Thyroid gland (tissue), 4 donors: ENCODE measurements around the gene SERTAD1. TPM values are rescaled to one million over a fixed set of nuclear protein-coding genes. Genes with fewer than 3 reads are reported as not detected.

Experiments
- DNase-seq, 2 donors: peaks; one replicate each; pipeline ENCODE4 v3.0.0-alpha.2; 2019
- H3K27ac ChIP-seq, 3 donors: fragments of 200-600 bp; sonication (generic); 1 replicate in 2 of 3; 2 replicates in 1 of 3; pipeline ENCODE4 v1.5.1; 2016 to 2019; ENCODE audit warnings: mild to moderate bottlenecking in 1 of 3, moderate library complexity in 1 of 3
- H3K27me3 ChIP-seq: fragments of 200-600 bp; sonication (generic); one replicate; pipeline ENCODE4 v1.5.1; 2019
- H3K36me3 ChIP-seq, 2 donors: fragments of 200-600 bp; sonication (generic); one replicate each; pipeline ENCODE4 v1.5.1; 2016 to 2019
- H3K4me1 ChIP-seq, 2 donors: fragments of 200-600 bp; sonication (generic); one replicate each; pipeline ENCODE4 v1.5.1; 2017 to 2019
- H3K4me3 ChIP-seq, 3 donors: fragments of 200-600 bp; sonication (generic); replicated peaks in 1 of 3; 1 replicate in 2 of 3; 2 replicates in 1 of 3; pipeline ENCODE4 v1.5.1; 2016; ENCODE audit warnings: mild to moderate bottlenecking in 1 of 3
- H3K9me3 ChIP-seq: fragments of 200-600 bp; sonication (generic); one replicate; pipeline ENCODE4 v1.5.1; 2017
- POLR2A ChIP-seq, 2 donors: fragments of 450-650 bp; IDR thresholded peaks; one replicate each; pipeline ENCODE4 v1.6.1; 2017; ENCODE audit warnings: antibody characterized with exemption in 2 of 2, mild to moderate bottlenecking in 2 of 2, moderate library complexity in 1 of 2
- WGBS, 2 donors: methylation state at CpG; one replicate each; pipeline ENCODE4 v1.1.5; 2017; 5-methylcytosine and 5-hydroxymethylcytosine counted together
- intact Hi-C: fragments of 100-400 bp; cut with DNase I; formaldehyde crosslinking; loops from one replicate; pipeline ENCODE4 v1.15.1; 2023
- total RNA-seq, 4 donors: library from RNA; depleted of rRNA; stranded (reverse); fragments of >200 nt; gene quantifications; one replicate each; pipeline ENCODE4 v1.2.3, GENCODE V29; 2016
- TF ChIP-seq, protein P1 (sequence below), 6 experiments: fragments of 200-600 bp in 3 of 6; fragments of 450-650 bp in 3 of 6; sonication (generic) in 3 of 6; IDR thresholded peaks; one replicate each; pipeline ENCODE4 v1.5.1; 2016 to 2019; ENCODE audit warnings: antibody characterized with exemption in 6 of 6, mild to moderate bottlenecking in 2 of 6, inconsistent platforms in 1 of 6, moderate library complexity in 1 of 6

Gene SERTAD1, protein sequence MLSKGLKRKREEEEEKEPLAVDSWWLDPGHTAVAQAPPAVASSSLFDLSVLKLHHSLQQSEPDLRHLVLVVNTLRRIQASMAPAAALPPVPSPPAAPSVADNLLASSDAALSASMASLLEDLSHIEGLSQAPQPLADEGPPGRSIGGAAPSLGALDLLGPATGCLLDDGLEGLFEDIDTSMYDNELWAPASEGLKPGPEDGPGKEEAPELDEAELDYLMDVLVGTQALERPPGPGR
- total RNA-seq, result 10 to 100 TPM; 12.6 to 19.9 (median 15.1) TPM

DNA sequence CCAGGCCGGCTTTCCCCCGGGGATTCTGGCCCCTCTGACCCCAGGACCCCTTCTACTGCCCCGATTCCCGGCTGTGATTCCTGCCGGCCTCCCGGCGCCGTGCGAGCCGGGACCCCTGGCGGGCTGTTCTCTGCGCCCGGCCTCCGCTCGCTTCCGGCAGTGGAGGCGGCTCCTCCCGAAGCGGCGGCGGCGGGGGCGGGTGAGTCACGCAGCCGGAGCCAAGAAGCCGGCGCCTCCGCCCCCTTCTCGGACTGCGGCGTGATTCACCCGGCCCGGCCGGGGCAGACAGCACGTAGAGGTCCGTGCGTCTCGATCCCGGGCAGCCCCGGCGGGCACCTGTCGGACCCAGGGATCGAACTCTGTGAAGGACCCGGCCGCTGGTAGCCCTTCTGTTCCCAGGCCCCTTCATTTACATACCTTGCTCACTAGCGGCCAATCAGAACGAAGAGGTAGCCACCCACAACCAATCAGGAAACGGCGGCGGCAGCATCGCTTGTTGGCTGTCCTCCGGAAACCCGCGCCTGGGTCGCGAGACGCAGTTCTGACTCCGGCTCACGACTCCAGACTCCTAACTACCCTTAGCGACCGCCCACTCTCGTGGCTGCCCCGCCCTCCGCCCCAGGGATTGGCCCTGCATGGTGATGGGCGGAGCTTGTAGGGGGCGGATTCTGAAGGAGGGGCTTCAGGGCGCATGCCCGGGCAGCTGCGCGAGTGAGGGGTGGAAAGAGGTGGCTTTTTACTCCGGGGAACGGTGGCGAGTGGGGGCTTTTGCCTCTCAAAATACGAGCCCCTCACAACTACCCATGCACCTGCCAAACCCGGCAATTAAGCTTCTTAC, at the start of gene SERTAD1:
TSS of gene SERTAD1 (minus strand) at position 543 of the 838 bp plus-strand sequence. CDS start 2,446 bp downstream, outside the sequence.
- peak within 1 kb of the TSS; percentile 57 to 89 (median 71) for H3K4me3 ChIP-seq
- H3K4me1 ChIP-seq, result peaks cover 30% of the 10 kb centered on the region in 2 donors
- intact Hi-C loops, result no loop called here
- peak within 1 kb of the TSS; percentile 99 for H3K27ac ChIP-seq
- no peaks in the 10 kb centered on the region for H3K27me3 ChIP-seq
- TF ChIP-seq, protein P1, sequence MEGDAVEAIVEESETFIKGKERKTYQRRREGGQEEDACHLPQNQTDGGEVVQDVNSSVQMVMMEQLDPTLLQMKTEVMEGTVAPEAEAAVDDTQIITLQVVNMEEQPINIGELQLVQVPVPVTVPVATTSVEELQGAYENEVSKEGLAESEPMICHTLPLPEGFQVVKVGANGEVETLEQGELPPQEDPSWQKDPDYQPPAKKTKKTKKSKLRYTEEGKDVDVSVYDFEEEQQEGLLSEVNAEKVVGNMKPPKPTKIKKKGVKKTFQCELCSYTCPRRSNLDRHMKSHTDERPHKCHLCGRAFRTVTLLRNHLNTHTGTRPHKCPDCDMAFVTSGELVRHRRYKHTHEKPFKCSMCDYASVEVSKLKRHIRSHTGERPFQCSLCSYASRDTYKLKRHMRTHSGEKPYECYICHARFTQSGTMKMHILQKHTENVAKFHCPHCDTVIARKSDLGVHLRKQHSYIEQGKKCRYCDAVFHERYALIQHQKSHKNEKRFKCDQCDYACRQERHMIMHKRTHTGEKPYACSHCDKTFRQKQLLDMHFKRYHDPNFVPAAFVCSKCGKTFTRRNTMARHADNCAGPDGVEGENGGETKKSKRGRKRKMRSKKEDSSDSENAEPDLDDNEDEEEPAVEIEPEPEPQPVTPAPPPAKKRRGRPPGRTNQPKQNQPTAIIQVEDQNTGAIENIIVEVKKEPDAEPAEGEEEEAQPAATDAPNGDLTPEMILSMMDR (IDR thresholded peaks at IDR 0.05), result peak; percentile 44 to 92 (median 73)
- TF ChIP-seq POLR2A (IDR thresholded peaks at IDR 0.05), result peak; percentile 99 to 100
- DNase-seq, result peak; percentile 100
- no peaks in the 10 kb centered on the region for H3K9me3 ChIP-seq
- peaks cover 9 to 10% of the 10 kb centered on the region in 2 donors for H3K36me3 ChIP-seq
- WGBS, 2 donors, result 0% methylated on average over 25 to 30 of the region's 75 CpGs

DNA sequence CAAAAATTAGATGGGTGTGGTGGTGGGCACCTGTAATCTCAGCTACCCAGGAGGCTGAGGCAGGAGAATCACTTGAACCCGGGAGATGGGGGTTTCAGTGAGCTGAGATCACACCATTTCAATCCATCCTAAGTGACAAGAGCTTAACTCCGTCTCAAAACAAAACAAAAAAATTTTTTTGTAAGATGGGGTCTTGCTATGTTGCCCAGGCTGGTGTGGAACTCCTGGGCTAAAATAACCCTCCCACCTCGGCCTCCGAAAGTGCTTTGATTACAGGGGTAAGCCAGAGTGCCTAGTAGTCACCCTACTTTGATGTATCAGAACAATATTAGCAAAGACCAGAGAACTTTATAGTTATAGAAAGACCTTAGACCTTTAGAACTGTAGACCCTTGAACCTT, 48.9 kb upstream of the SERTAD1 start:
- Histone ChIP-seq H3K36me3 (no peaks in the 10 kb centered on the region), H3K4me3 (no peak overlapping the region), H3K4me1 (no peaks in the 10 kb centered on the region), H3K27ac (no peak overlapping the region), H3K27me3 (no peaks in the 10 kb centered on the region), H3K9me3 (no peaks in the 10 kb centered on the region)
- WGBS, 2 donors, result 91 to 93% methylated on average over 4 of the region's 4 CpGs
- no peak for DNase-seq
- TF ChIP-seq, protein P1 (IDR thresholded peaks at IDR 0.05), result no peak
- TF ChIP-seq POLR2A (IDR thresholded peaks at IDR 0.05), result no peak
- intact Hi-C loops, result no loop called here

DNA sequence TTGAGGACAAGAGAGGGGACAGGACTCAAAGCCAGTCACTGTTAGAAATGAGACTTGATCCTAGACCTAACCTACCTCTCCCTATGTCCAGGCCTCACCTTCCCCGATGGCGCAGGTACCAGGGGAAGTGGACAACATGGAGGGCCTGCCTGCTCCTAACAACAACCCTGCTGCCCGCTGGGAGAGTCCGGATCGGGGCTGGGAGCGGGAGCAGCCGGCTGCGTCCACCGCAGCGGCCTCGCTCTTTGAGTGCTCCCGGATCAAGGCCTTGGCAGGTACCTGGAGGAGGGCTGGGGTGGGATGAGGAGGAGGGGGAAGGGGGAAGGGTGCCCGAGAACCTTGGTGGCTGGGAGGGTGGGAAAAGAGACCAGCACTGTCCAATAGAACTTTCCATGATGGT, 46.7 kb upstream of the SERTAD1 start:
- H3K9me3 ChIP-seq, result no peaks in the 10 kb centered on the region
- H3K4me3 ChIP-seq, result no peak overlapping the region
- H3K36me3 ChIP-seq, result no peaks in the 10 kb centered on the region
- H3K4me1 ChIP-seq, result peaks cover under 1 to 1% of the 10 kb centered on the region in 2 donors
- intact Hi-C loops, result no loop called here
- no peak overlapping the region for H3K27ac ChIP-seq
- DNase-seq, result no peak
- 71 to 79% methylated on average over 13 of the region's 13 CpGs for WGBS, 2 donors
- no peak for TF ChIP-seq POLR2A (IDR thresholded peaks at IDR 0.05)
- TF ChIP-seq, protein P1 (IDR thresholded peaks at IDR 0.05), result no peak
- no peaks in the 10 kb centered on the region for H3K27me3 ChIP-seq

DNA sequence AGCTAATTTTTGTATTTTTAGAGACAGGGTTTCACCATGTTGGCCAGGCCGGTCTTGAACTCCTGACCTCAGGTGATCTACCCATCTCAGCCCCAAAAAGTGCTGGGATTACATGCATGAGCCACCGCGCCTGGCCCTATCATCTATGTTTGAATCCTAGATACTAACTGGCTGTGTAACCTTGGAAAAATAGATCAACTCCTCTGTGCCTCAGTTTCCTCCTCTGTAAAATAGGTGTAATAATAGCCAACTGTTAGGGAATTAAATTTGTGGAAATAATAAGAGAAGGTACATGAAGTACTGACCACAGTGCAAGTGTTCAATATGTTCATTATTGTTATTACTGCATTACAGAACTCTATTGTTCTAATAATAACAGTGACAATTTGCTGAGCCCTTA, 45.3 kb upstream of the SERTAD1 start:
- Histone ChIP-seq H3K27ac (no peak overlapping the region), H3K4me1 (peaks cover 9 to 13% of the 10 kb centered on the region in 2 donors), H3K36me3 (no peaks in the 10 kb centered on the region), H3K9me3 (no peaks in the 10 kb centered on the region), H3K27me3 (no peaks in the 10 kb centered on the region), H3K4me3 (no peak overlapping the region)
- WGBS, 2 donors, result 95 to 98% methylated on average over 3 of the region's 3 CpGs
- TF ChIP-seq, protein P1 (IDR thresholded peaks at IDR 0.05), result no peak
- TF ChIP-seq POLR2A (IDR thresholded peaks at IDR 0.05), result no peak
- intact Hi-C loops, result no loop called here
- DNase-seq, result no peak

DNA sequence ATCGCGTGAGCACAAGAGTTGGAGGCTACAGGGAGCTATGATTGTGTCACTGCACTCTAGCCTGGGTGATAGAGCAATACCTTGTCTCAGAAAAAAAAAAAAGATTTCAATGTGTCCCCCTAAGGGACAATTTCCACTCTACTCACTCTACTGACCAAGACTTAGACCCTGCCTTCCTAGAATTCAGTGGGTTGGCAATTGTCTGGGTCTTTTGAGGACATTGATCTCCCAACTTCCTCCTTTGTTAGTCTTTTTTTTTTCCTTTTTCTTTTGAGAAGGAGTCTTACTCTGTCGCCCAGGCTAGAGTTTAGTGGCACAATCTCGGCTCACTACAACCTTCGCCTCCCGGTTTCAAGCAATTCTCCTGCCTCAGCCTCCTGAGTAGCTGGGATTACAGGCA, 43.2 kb upstream of the SERTAD1 start:
- Histone ChIP-seq H3K4me1 (peaks cover 18 to 25% of the 10 kb centered on the region in 2 donors), H3K27me3 (no peaks in the 10 kb centered on the region), H3K27ac (no peak overlapping the region), H3K4me3 (no peak overlapping the region), H3K36me3 (no peaks in the 10 kb centered on the region), H3K9me3 (no peaks in the 10 kb centered on the region)
- no peak for DNase-seq
- TF ChIP-seq POLR2A (IDR thresholded peaks at IDR 0.05), result no peak
- intact Hi-C loops, result loop anchor here (10.0 kb wide), 2 partner anchors 56 to 126 kb away; no protein-coding TSS in a partner anchor
- WGBS, 2 donors, result 94 to 96% methylated on average over 6 of the region's 6 CpGs
